ENCODE results near the gene NTPCR. TPM values are rescaled to one million over a fixed set of nuclear protein-coding genes. Genes with fewer than 3 reads are reported as not detected.
"Not testable (repeated sequence)": the region's sequence is repeated elsewhere in the genome, so short reads cannot be mapped to it uniquely, and the experiment has no call there.

The NTPCR gene
- total RNA-seq, 1 experiment from 2014 or later = 33.1 TPM

DNA sequence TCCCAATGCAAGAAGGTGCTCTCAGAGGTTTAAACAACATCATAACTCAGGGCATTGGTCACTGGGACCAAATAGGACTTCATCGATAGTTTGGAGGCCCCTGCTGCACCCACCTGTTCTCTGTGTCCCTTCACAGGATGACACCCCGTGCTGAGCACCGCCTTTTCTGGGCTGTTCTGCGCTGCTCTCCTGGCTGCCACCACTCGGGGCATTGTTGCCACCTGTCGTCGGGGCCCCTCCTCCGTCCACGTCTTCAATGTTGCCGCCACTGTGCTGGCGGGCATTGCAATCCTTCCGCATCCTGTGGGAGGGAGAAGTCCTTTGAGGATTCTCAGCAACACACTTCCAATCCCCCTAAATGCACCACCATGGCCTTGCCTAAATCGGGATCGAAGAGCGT lies 47.7 kb downstream of the NTPCR start:
- Histone ChIP-seq H3K4me2 (ENCODE audit: low read depth, low read length, poor library complexity, severe bottlenecking) (no peak overlapping the region), H3K9ac (ENCODE audit: low read length) (no peak overlapping the region), H2AFZ (ENCODE audit: low read length) (no peak overlapping the region), H3K9me2 (replicated peaks; ENCODE audit: insufficient read depth, low read length) (no peaks in the 10 kb centered on the region), H3K4me1 (ENCODE audit: low read length) (no peaks in the 10 kb centered on the region), H4K20me1 (ENCODE audit: insufficient read depth, low read depth, low read length) (no peaks in the 10 kb centered on the region), H3K79me2 (ENCODE audit: low read length) (no peaks in the 10 kb centered on the region), H3K4me3 (ENCODE audit: low read length) (no peak overlapping the region), H3K36me3 (ENCODE audit: insufficient read depth, low read length) (peaks cover 21% of the 10 kb centered on the region), H3K27me3 (ENCODE audit: low read length) (no peaks in the 10 kb centered on the region), H3K9me3 (ENCODE audit: low read length) (no peaks in the 10 kb centered on the region), H3K27ac (ENCODE audit: low read length) (no peak overlapping the region)
- no peak for DNase-seq

DNA sequence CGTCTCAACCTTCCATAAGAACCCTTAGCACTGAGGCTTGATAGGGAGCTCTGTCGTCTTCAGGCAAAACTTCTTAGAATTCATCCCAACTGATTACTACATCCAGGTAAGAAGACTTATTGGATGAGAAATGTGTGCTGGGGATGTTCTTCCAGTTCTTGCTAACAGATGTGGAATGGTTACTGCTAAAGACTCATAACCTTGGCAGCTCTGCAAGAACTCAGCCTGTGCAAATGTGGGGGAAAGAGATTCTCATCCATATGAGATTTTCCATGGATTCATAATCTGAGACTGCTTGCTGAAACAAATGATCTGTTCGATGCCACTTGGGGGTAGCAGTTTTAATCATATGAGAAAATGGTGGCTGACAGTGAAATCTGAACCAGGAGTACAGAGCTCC lies 48.2 kb downstream of the NTPCR start:
- no peak overlapping the region for H3K4me2 ChIP-seq (ENCODE audit: low read depth, low read length, poor library complexity, severe bottlenecking)
- H3K36me3 ChIP-seq (ENCODE audit: insufficient read depth, low read length) = peaks cover 21% of the 10 kb centered on the region
- H3K4me3 ChIP-seq (ENCODE audit: low read length) = no peak overlapping the region
- no peak overlapping the region for H2AFZ ChIP-seq (ENCODE audit: low read length)
- no peaks in the 10 kb centered on the region for H3K27me3 ChIP-seq (ENCODE audit: low read length)
- no peaks in the 10 kb centered on the region for H3K4me1 ChIP-seq (ENCODE audit: low read length)
- no peaks in the 10 kb centered on the region for H4K20me1 ChIP-seq (ENCODE audit: insufficient read depth, low read depth, low read length)
- no peaks in the 10 kb centered on the region for H3K79me2 ChIP-seq (ENCODE audit: low read length)
- H3K9me3 ChIP-seq (ENCODE audit: low read length) = no peaks in the 10 kb centered on the region
- H3K27ac ChIP-seq (ENCODE audit: low read length) = no peak overlapping the region
- H3K9me2 ChIP-seq (replicated peaks; ENCODE audit: insufficient read depth, low read length) = no peaks in the 10 kb centered on the region
- H3K9ac ChIP-seq (ENCODE audit: low read length) = no peak overlapping the region
- no peak for DNase-seq

- Histone ChIP-seq H4K20me1 (ENCODE audit: insufficient read depth, low read depth, low read length) (no peaks in the 10 kb centered on the region), H2AFZ (ENCODE audit: low read length) (no peak overlapping the region), H3K4me2 (ENCODE audit: low read depth, low read length, poor library complexity, severe bottlenecking) (no peak overlapping the region), H3K27ac (ENCODE audit: low read length) (no peak overlapping the region), H3K9me2 (replicated peaks; ENCODE audit: insufficient read depth, low read length) (no peaks in the 10 kb centered on the region), H3K36me3 (ENCODE audit: insufficient read depth, low read length) (peaks cover 15% of the 10 kb centered on the region), H3K9me3 (ENCODE audit: low read length) (no peaks in the 10 kb centered on the region), H3K79me2 (ENCODE audit: low read length) (no peaks in the 10 kb centered on the region), H3K9ac (ENCODE audit: low read length) (no peak overlapping the region), H3K27me3 (ENCODE audit: low read length) (no peaks in the 10 kb centered on the region), H3K4me1 (ENCODE audit: low read length) (no peaks in the 10 kb centered on the region), H3K4me3 (ENCODE audit: low read length) (no peak overlapping the region)
- no peak for DNase-seq
Observed at GRCh38 chr1:232999956-233000625, 49.7 kb downstream of the NTPCR start.

- not testable (repeated sequence) for H4K20me1 ChIP-seq (ENCODE audit: insufficient read depth, low read depth, low read length); H3K4me3 ChIP-seq (ENCODE audit: low read length); H3K9me3 ChIP-seq (ENCODE audit: low read length); H3K4me1 ChIP-seq (ENCODE audit: low read length); H3K9ac ChIP-seq (ENCODE audit: low read length); H3K4me2 ChIP-seq (ENCODE audit: low read depth, low read length, poor library complexity, severe bottlenecking); H3K36me3 ChIP-seq (ENCODE audit: insufficient read depth, low read length); H3K27me3 ChIP-seq (ENCODE audit: low read length); H3K9me2 ChIP-seq (replicated peaks; ENCODE audit: insufficient read depth, low read length); H3K79me2 ChIP-seq (ENCODE audit: low read length); H2AFZ ChIP-seq (ENCODE audit: low read length); H3K27ac ChIP-seq (ENCODE audit: low read length); DNase-seq
Observed at GRCh38 chr1:233003638-233004037, 53.2 kb downstream of the NTPCR start.

- Histone ChIP-seq H3K9me2 (replicated peaks; ENCODE audit: insufficient read depth, low read length) (no peaks in the 10 kb centered on the region), H3K4me1 (ENCODE audit: low read length) (no peaks in the 10 kb centered on the region), H3K4me3 (ENCODE audit: low read length) (no peak overlapping the region), H3K79me2 (ENCODE audit: low read length) (no peaks in the 10 kb centered on the region), H4K20me1 (ENCODE audit: insufficient read depth, low read depth, low read length) (no peaks in the 10 kb centered on the region), H3K36me3 (ENCODE audit: insufficient read depth, low read length) (no peaks in the 10 kb centered on the region), H3K27me3 (ENCODE audit: low read length) (no peaks in the 10 kb centered on the region), H3K9ac (ENCODE audit: low read length) (no peak overlapping the region), H3K27ac (ENCODE audit: low read length) (no peak overlapping the region), H3K4me2 (ENCODE audit: low read depth, low read length, poor library complexity, severe bottlenecking) (no peak overlapping the region), H3K9me3 (ENCODE audit: low read length) (no peaks in the 10 kb centered on the region), H2AFZ (ENCODE audit: low read length) (no peak overlapping the region)
- no peak for DNase-seq
Observed at GRCh38 chr1:233004451-233004850, 54.0 kb downstream of the NTPCR start.

DNA sequence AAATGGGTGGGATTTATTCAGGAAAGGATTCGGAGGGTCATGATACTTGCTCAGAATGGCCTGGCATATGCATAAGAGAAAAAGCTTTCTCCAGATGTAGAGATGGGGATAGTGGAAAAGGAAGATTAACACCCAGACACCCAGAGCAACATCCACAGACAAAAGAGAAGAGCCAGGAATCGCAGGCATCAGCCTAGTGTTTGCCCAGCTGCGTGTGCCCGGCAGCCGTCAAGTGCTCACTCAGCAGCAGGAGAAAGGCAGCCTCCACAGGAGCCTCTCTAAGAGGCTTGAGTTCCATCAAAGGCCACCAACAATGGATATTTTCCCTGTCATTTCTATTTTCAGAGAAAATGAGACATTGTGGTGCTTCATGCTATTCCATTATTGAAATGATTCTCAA lies 54.7 kb downstream of the NTPCR start:
- Histone ChIP-seq H3K4me2 (ENCODE audit: low read depth, low read length, poor library complexity, severe bottlenecking) (no peak overlapping the region), H2AFZ (ENCODE audit: low read length) (no peak overlapping the region), H3K27me3 (ENCODE audit: low read length) (no peaks in the 10 kb centered on the region), H3K27ac (ENCODE audit: low read length) (no peak overlapping the region), H3K9me2 (replicated peaks; ENCODE audit: insufficient read depth, low read length) (no peaks in the 10 kb centered on the region), H3K9ac (ENCODE audit: low read length) (no peak overlapping the region), H3K4me1 (ENCODE audit: low read length) (no peaks in the 10 kb centered on the region), H3K9me3 (ENCODE audit: low read length) (no peaks in the 10 kb centered on the region), H3K4me3 (ENCODE audit: low read length) (no peak overlapping the region), H4K20me1 (ENCODE audit: insufficient read depth, low read depth, low read length) (no peaks in the 10 kb centered on the region), H3K79me2 (ENCODE audit: low read length) (no peaks in the 10 kb centered on the region), H3K36me3 (ENCODE audit: insufficient read depth, low read length) (no peaks in the 10 kb centered on the region)
- DNase-seq = no peak

GRCh38 chr1:233005703-233006102 lies 55.3 kb downstream of the NTPCR start:
- H4K20me1 ChIP-seq (ENCODE audit: insufficient read depth, low read depth, low read length) = no peaks in the 10 kb centered on the region
- no peak overlapping the region for H3K9ac ChIP-seq (ENCODE audit: low read length)
- H2AFZ ChIP-seq (ENCODE audit: low read length) = no peak overlapping the region

GRCh38 chr1:233006108-233006507 lies 55.7 kb downstream of the NTPCR start:
- no peaks in the 10 kb centered on the region for H3K27me3 ChIP-seq (ENCODE audit: low read length)

More at GRCh38 chr1:233005703-233006102, 55.3 kb downstream of the NTPCR start:
- H3K27me3 ChIP-seq (ENCODE audit: low read length) = no peaks in the 10 kb centered on the region
- H3K36me3 ChIP-seq (ENCODE audit: insufficient read depth, low read length) = no peaks in the 10 kb centered on the region
- no peaks in the 10 kb centered on the region for H3K4me1 ChIP-seq (ENCODE audit: low read length)
- H3K9me3 ChIP-seq (ENCODE audit: low read length) = no peaks in the 10 kb centered on the region
- no peaks in the 10 kb centered on the region for H3K9me2 ChIP-seq (replicated peaks; ENCODE audit: insufficient read depth, low read length)
- H3K4me2 ChIP-seq (ENCODE audit: low read depth, low read length, poor library complexity, severe bottlenecking) = no peak overlapping the region
- DNase-seq = no peak
- no peak overlapping the region for H3K4me3 ChIP-seq (ENCODE audit: low read length)
- no peak overlapping the region for H3K27ac ChIP-seq (ENCODE audit: low read length)
- no peaks in the 10 kb centered on the region for H3K79me2 ChIP-seq (ENCODE audit: low read length)

More at GRCh38 chr1:233006108-233006507, 55.7 kb downstream of the NTPCR start:
- Histone ChIP-seq H4K20me1 (ENCODE audit: insufficient read depth, low read depth, low read length) (no peaks in the 10 kb centered on the region), H3K27ac (ENCODE audit: low read length) (no peak overlapping the region), H3K36me3 (ENCODE audit: insufficient read depth, low read length) (no peaks in the 10 kb centered on the region), H3K4me3 (ENCODE audit: low read length) (no peak overlapping the region), H2AFZ (ENCODE audit: low read length) (no peak overlapping the region), H3K4me2 (ENCODE audit: low read depth, low read length, poor library complexity, severe bottlenecking) (no peak overlapping the region), H3K4me1 (ENCODE audit: low read length) (no peaks in the 10 kb centered on the region), H3K9me3 (ENCODE audit: low read length) (no peaks in the 10 kb centered on the region), H3K9me2 (replicated peaks; ENCODE audit: insufficient read depth, low read length) (no peaks in the 10 kb centered on the region), H3K9ac (ENCODE audit: low read length) (no peak overlapping the region), H3K79me2 (ENCODE audit: low read length) (no peaks in the 10 kb centered on the region)
- DNase-seq = no peak

Measured in Karpas-422 (cell line).